Endometrium (tissue), 2 donors: ENCODE results near the gene FUT8.
"Not testable (repeated sequence)": the region's sequence is repeated elsewhere in the genome, so short reads cannot be mapped to it uniquely, and the experiment has no call there.

Experiments used
- FAIRE-seq: peaks from 2 replicates; lab custom pipeline; 2012; peaks lifted over from hg19 to GRCh38; lab: Jason Lieb, UNC
- donor health status: control.
- donor health status: control.

FUT8 gene

DNA sequence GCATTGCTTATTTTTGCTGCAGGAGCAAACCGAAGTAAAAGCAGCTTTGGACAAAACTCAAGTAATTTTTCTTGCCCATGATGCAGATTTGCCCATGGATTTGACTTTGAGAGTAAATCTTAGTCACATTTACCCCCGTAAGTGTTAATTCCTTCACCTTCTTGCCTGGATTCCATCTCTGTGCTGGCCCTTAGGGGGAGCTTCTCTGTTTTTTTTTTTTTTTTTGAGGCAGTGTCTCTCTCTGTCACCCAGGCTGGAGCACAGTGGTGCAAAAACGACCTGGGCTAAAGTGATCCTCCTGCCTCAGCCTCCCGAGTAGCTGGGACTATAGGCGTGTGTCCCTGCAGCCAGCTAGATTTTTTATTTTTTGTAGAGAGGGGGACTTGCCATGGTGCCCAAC is 210.2 kb downstream of the FUT8 start:
- no peak for FAIRE-seq

DNA sequence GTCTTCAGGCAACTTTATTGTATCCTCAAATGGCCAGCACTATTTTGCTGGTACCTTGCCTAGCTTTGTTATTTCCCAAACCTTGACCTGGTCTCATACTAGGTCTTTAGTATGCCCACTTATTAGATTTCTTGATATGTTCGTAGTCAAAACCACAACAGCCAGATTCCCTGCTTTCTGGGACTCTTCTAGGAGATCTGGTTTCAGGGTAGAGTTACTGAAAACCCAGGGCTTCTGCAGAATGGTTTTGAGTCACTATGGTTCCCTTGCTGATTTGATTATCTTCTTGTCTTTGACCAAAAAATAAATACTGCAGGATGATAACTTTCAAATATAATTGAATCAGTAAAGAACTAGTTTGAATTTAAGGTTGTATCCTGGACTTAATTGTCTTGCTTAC is 211.2 kb downstream of the FUT8 start:
- FAIRE-seq: no peak

DNA sequence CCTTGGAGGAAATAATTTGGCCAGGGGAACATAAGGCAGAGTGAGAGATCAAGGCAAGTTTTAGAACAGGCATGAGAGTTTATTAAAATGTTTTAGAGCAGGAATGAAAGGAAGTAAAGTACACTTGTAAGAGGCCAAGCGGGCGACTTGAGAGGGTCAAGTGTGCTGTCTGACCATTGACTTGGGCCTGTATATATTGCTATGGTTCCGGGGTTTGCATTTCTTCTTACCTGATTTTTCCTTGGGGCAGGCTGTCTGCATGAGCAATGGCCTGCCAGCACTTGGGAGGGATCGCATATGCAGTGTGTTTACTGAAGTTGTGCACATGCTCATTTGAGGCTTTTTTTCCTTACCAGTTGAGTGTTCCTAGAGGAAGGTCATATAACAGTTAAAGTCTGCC is 214.8 kb downstream of the FUT8 start:
- no peak for FAIRE-seq

DNA sequence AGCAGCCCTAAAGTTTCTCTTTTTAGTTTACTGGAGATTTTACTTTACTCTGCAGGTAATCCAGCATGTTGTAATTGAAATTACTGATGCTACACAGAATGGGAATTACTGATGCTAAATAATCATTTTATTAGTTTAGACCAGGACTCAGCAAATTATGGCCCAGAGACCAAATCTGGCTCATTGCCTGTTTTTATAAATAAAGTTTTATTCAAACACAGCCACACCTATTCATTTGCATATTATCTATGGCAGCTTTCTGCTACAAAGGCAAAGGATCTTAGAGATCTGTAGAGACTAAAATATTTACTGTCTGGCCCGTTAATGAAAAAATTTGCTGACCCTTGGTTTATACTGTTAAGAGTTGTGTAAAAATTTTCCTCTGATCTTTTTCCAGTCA is 216.1 kb downstream of the FUT8 start:
- no peak for FAIRE-seq

DNA sequence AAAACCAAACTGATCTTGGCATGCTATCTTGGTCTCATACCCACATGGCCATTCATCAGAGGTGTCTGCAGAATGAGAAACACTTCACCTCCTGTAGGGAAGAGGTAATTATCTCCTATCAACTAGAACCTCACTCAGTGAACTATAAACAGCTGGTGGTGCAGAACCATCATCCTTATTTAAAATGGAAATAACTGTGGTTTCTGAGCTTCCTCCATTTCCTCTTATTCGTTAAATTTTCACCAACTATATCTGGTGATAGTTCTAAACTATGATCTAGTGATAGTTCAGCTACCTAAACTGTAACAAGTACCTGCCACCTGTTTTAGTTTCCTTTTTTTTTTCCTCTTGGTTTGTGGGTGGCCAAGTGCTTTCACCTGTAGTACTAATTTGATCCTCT is 218.5 kb downstream of the FUT8 start:
- no peak for FAIRE-seq

DNA sequence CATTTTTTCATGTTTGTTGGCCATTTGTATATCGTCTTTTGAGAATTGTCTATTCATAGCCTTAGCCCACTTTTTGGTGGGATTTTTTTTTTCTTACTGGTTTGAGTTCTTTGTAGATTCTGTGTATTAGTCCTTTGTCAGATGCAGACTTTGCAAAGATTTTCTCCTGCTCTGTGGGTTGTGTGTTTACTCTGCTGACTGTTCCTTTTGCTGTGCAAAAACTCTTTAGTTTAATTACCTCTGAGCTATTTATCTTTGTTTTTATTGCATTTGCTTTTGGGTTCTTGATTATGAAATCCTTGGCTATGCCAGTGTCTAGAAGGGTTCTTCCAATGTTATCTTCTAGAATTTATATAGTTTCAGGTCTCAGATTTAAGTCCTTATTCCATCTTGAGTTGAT is 220.0 kb downstream of the FUT8 start:
- no peak for FAIRE-seq

DNA sequence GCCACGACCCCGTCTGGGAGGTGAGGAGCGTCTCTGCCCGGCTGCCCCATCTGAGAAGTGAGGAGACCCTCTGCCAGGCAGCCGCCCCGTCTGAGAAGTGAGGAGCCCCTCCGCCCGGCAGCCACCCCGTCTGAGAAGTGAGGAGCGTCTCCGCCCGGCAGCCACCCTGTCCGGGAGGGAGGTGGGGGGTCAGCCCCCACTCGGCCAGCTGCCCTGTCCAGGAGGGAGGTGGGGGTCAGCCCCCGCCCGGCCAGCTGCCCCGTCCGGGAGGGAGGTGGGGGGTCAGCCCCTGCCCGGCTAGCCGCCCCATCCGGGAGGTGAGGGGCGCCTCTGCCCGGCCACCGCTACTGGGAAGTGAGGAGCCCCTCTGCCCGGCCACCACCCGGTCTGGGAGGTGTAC is 221.1 kb downstream of the FUT8 start:
- not testable (repeated sequence) for FAIRE-seq

DNA sequence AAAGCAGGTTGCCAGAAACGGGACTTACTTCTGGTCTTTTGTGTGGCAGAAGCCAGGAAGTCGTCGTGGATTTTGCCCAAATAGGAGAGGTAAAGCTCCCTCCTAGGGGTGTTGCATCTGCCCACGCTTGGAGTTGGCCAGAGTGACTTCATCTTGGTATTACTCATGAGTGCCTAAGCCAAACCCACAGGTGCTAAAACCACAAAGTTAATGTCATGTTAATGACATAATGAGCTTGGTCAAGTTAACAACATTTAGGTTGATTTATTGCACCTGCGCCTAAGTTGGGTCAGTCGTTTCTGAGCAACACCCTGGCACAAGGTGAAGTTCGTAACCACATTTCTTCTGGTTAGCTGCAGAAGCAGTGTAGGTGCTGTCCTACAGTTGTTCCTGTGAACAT is 225.2 kb downstream of the FUT8 start:
- FAIRE-seq: no peak

DNA sequence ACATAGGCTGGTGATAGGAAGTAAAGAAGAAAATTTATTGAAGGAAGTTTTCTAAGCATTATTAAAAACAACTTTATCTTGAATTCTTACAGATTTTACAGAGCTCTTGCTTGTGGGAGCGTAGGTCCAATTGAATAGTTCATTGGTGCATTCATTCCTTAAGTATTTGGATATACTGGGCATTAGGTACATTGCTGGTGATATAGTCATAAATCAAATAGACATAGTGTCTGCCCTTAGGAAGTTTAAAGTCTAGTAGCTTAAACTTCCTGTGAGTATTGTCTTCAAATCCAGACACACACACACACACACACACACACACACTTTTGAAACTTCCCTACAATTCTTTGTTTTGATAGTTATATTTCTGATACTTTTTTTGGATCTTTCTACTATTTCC is 226.7 kb downstream of the FUT8 start:
- FAIRE-seq: no peak

DNA sequence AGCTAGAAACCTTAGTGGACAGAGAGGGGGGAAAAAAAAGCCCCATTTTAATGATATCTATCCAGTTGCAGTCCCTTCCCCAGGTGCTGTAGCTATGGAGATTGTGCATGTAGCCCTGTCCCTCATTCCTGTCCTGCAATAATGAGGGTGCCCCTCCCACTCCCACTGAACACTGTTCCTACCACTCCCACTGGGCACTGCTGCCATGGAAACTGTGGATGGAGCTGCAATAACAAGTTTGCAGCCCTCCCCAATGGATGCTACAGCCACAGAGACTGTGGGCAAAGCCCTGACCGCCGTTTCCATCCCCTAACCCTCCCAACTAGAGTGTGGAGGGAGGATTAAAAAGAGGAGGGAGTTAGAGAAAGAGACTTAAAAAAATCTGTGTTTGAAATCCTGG is 238.3 kb downstream of the FUT8 start:
- FAIRE-seq: no peak

DNA sequence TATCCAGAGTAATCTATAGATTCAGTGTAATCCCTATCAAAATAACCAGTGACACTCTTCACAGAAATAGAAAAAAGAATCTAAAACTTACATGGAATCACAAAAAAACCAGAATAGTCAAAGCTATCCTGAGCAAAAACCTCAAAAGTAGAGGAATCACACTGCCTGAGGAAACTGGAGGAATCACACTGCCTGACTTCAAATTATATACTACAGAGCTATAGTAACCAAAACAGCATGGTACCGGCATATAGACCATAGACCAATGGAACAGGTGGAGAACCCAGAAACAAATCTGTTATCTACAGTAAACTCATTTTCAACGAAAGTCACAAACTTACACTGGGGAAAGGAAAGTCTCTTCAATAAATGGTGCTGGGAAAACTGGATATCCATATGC is 244.0 kb downstream of the FUT8 start:
- FAIRE-seq: no peak

DNA sequence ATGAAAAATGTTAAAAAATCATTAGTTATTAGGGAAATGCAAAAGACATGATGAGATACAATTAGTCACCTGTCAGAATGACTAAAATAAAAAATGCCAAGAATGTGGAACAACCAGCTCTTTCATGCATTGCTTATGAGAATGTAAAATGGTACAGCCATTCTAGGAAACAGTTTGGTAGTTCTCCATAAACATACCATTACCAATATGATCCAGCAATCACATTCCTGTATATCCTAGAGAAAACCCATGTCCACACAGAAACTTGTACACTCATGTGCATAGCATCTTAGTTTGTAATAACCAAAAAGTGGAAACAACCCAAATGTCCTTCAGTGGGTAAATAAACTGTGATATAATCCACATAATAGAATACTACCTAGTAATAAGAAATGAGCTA is 245.7 kb downstream of the FUT8 start:
- no peak for FAIRE-seq

DNA sequence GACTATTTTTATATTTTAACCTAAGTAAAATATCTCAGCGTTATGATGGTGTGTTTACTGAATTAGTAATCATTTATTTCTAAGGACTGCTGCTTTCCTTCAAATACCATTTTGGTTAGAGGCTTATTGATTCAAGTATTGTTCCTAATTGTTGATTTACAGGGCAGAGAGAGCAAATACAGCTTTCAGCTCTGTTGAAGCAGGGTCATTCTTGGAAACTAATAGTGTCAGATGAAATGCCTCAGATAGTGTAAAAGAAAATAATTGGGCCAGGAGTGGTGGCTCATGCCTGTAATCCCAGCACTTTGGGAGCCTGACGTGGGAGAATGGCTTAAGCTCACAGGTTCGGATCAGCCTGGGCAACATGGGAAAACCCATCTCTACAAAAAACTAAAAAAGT is 249.3 kb downstream of the FUT8 start:
- FAIRE-seq: no peak

DNA sequence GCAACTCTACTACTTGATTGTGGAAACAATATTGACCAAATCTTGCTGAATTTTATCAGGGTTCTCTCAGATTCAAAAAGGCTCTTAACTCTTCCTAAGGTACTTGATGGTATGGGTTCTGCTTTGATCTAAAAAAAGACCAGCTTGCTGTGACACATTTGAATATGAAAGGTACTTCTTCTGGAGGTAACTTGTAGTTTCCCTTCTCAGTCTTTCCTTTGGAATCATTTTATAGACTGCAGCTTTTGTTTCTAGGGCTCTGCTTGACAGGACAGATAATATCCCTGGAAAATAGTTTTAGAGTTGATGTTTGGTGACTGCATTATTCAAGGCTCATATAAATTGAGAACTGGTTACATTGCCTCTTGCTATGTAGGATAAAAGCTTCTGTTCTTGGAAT is 251.9 kb downstream of the FUT8 start:
- FAIRE-seq: no peak

DNA sequence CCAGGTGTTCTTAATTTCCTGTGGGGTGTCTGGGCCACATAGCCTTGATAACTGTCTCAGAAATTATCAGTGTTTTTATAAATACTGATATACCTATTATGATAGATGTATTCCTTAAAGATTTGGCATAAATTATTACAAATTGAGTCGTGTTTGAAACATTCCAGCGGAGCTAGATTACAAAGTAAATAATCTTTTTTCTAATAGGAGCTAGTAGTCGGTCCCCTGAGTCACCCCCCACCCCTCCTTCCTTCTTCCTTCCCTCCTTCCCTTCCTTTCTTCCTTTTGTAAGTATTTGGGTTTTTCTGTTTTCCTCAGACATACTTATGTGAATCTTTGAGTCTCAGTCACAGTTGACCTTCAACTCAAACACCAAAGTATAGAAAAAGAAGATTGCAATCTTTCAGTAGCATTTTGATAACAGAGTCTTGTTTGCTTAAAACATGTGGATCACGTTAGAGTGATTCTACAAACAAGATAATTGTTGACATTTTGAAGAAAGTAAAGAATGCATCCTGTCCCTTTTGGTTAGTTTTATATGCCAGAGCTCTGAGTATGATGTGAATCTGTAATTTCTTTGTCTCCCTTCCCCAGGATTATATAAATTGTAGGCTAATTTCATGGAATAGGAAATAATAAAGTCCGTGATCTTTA is 264.0 kb downstream of the FUT8 start:
- FAIRE-seq: peak; percentile 70

DNA sequence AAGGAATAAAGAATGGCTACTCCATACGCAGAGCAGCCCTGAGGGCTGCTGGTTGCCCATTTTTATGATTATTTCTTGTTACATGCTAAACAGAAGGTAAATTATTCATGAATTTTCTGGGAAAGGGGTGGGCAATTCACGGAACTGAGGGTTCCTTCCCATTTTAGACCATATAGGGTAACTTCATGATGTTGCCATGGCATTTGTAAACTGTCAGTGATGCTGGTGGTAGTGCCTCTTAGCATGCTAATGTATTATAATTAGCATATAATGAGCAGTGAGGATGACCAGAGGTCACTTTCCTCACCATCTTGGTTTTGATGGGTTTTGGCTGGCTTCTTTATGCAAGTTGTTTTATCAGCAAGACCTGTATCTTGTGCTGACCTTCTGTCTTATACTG is 273.0 kb downstream of the FUT8 start:
- no peak for FAIRE-seq

DNA sequence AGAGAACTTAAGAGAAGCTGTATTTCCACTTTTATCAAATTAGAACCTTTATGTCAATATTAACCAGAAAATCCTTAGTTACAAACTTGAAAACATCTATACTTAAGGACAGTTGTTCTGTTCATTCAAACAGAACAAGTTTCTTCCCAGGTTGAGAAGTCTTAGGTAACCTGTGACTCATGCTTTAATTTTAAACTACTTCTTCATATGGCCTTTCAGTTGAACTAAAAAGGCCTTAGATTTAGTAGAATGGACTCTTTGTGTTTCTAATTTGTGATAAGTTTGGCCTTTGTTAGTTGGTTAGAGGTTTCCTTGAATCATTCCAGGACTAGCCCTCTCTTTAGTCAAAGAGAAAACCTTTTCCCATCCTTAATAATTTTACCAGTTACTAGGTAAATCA is 274.2 kb downstream of the FUT8 start:
- no peak for FAIRE-seq

DNA sequence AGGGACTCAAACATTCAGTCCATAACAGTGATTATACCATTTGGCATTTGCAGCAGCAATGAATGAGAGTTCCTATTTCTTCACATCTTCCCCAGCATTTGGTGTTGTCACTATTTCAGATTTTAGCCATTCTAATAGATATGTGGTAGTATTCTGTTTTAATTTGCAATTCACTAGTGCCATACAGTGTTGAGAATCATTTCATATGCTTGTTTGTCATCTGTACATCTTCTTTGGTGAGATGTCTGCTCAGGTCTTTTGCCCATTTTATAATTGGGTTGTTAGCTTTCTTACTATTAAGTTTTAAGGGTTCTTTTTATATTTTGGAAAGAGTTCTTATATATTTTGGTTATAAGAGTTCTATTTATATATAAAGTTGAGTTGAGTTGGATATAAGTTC is 276.5 kb downstream of the FUT8 start:
- FAIRE-seq: no peak

DNA sequence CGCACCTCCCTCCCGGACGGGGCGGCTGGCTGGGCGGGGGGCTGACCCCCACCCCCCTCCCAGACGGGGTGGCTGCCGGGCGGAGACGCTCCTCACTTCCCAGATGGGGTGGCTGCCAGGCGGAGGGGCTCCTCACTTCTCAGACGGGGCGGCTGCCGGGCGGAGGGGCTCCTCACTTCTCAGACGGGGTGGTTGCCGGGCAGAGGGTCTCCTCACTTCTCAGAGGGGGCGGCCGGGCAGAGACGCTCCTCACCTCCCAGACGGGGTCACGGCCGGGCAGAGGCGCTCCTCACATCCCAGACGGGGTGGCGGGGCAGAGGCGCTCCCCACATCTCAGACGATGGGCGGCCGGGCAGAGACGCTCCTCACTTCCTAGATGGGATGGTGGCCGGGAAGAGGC is 280.0 kb downstream of the FUT8 start:
- not testable (repeated sequence) for FAIRE-seq

DNA sequence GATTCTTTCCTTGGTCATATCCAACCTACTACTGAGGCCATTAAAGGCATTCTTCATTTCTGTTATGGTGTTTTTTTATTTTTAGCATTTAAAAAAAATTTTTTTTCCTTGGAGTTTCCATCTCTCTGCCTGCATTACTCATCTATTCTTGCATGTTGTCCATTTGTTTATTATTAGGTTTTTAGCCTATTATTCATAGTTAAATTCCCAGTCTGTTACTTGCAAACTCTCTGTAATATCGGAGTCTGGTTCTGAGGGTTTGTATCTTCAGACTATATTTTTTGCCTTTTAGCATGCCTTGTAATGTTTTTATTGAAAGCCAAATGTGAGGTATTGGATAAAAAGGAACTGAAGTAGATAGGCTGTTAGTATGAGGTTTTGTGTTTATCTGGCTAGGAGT is 284.3 kb downstream of the FUT8 start:
- no peak for FAIRE-seq

DNA sequence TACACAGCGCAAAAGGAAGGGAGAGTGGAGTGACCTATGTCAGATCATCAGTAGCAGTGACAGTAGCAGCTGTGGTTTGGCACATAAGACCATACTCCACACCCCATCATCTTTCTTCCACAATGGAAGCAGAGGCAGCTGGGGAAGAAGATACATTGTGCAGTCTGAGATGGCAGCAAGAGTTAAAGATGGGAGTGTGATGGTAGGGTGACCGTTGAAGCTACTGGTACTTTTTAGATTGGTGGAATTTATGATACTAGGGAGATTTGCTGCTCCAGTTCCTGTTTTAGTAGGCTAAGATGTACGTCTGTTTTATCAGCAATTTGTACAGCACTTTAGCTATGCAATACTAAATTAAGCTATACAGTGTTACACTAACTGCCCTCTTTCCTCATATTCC is 291.0 kb downstream of the FUT8 start:
- no peak for FAIRE-seq

DNA sequence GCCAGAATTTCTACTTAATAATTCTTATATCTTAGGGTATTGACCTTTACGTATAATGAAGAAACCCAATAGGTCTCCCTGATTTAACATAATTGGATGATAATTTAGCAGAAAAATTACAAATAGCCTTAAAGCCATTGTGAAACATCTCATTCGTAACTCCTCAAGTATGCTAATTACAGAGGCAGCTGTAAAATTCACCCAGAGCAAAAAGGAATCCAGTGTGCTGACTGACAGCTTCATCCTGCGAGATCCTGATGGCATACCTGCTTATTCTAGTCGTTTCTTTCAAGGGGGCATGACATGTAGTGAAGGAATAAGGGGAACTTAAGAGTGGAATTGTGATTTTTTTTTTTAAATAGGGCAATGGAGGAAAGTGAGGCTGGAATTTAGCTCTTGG is 291.5 kb downstream of the FUT8 start:
- no peak for FAIRE-seq

DNA sequence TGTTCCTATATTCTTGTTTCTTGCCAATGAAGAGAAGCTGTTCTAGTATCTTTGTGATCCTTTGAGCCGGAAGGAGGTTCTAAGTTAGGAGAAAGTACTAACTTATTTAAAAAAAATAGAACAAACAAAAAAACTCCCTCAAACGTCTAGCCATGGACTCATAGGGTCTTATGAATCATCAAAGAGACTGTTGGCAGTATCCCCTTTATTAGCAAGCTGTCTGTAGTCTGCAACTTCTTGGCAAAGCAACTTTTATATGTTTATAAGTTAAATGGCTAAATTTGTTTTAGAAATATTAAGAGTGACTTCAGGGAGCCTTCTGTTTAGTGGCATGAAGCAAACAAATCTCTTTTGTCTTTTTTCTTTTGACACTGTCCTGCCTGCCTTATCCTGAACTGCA is 291.9 kb downstream of the FUT8 start:
- FAIRE-seq: no peak

DNA sequence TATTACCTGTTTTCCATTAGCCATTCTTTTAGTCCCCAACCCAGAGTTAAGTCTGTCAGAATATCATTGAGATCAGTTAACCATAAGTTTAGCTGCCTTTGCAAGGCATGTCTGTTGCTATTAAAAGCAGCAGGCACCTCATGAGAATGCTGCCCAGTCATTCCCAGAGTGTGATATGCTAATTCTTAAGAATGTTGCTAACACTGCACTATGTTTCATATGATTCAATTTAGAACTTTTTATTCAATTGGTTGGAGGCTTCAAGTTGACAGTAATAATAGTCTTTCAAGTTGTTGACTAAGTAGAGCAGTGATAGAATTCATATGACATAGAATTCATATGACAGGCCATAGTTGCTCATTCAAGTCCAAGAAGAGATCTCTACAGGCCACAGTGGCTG is 292.3 kb downstream of the FUT8 start:
- no peak for FAIRE-seq

DNA sequence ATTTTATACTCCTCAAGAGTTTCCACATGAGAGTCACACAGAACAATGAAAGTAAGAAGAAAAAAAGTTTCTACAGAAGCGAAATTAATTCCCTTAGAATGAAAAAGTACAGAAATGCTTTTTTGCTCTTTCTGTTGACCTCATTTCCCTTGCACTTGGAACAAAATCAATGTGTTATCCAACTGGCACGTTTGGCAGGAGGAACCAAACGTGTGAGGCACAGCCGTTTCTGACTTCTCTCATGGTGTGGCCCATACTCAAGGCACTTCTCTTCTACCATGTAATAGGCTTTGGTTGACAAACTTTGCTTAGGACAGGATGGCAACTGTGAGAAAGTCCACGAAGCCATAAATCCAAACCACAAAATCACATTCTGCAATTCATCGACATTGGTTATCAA is 297.0 kb downstream of the FUT8 start:
- no peak for FAIRE-seq
